DOHH2 (cell line): ENCODE measurements around the gene SPACA6.

Experiments used
- H3F3A ChIP-seq: fragments of 200-600 bp; sonication (generic), shearing (Covaris generic); 2 replicates; pipeline ENCODE4 v1.6.0; 2016; ENCODE audit warnings: antibody characterized with exemption, mild to moderate bottlenecking; ENCODE audit not compliant: control insufficient read depth, insufficient read depth
- H3K27ac ChIP-seq: fragments of 200-600 bp; sonication (generic); 2 replicates; pipeline ENCODE4 v1.5.1; 2014; ENCODE audit warnings: low read depth, mild to moderate bottlenecking, low read length, moderate library complexity
- H3K27me3 ChIP-seq: fragments of 200-600 bp; sonication (generic); 2 replicates; pipeline ENCODE4 v1.6.1; 2014; ENCODE audit warnings: mild to moderate bottlenecking, low read length, mixed read lengths; ENCODE audit not compliant: control insufficient read depth
- H3K36me3 ChIP-seq: fragments of 200-600 bp; sonication (generic); 2 replicates; pipeline ENCODE4 v1.6.1; 2014; ENCODE audit warnings: mild to moderate bottlenecking, low read length, moderate library complexity, mixed read lengths; ENCODE audit not compliant: control insufficient read depth
- H3K4me1 ChIP-seq: fragments of 200-600 bp; sonication (generic); 2 replicates; pipeline ENCODE4 v1.6.1; 2014; ENCODE audit warnings: mild to moderate bottlenecking, low read length, mixed read lengths; ENCODE audit not compliant: control insufficient read depth
- H3K4me2 ChIP-seq: fragments of 200-600 bp; sonication (generic); 2 replicates; pipeline ENCODE4 v1.6.0; 2014; ENCODE audit warnings: mild to moderate bottlenecking, low read length, moderate library complexity
- H3K4me3 ChIP-seq: fragments of 200-600 bp; sonication (generic); 2 replicates; pipeline ENCODE4 v1.5.1; 2014; ENCODE audit warnings: mild to moderate bottlenecking, low read length, mixed read lengths
- H3K79me2 ChIP-seq: fragments of 200-600 bp; sonication (generic); 2 replicates; pipeline ENCODE4 v1.6.1; 2014; ENCODE audit warnings: mild to moderate bottlenecking, low read length, mixed read lengths; ENCODE audit not compliant: control insufficient read depth
- H3K9me2 ChIP-seq: fragments of 200-600 bp; sonication (generic); replicated peaks from 2 replicates; pipeline ENCODE4 v1.6.1; 2014; ENCODE audit warnings: mild to moderate bottlenecking, low read length, mixed read lengths; ENCODE audit not compliant: control insufficient read depth
- H3K9me3 ChIP-seq: fragments of 200-600 bp; sonication (generic); 2 replicates; pipeline ENCODE4 v1.6.1; 2014; ENCODE audit warnings: antibody characterized with exemption, low read length, mixed read lengths; ENCODE audit not compliant: control insufficient read depth, insufficient read depth
- H4K20me1 ChIP-seq: fragments of 200-600 bp; sonication (generic); 2 replicates; pipeline ENCODE4 v1.6.0; 2014; ENCODE audit warnings: low read depth, mild to moderate bottlenecking, antibody characterized with exemption, low read length, moderate library complexity; ENCODE audit not compliant: control insufficient read depth, insufficient read depth
- CTCF ChIP-seq: fragments of 200-600 bp; sonication (generic); IDR thresholded peaks from one replicate; pipeline ENCODE4 v1.5.1; 2014; ENCODE audit warnings: antibody characterized with exemption, mild to moderate bottlenecking, low read depth, low read length; ENCODE audit not compliant: poor library complexity, severe bottlenecking
- EZH2phosphoT487 ChIP-seq: fragments of 200-600 bp; sonication (generic); IDR thresholded peaks from 2 replicates; pipeline ENCODE4 v1.6.1; 2017; ENCODE audit warnings: borderline replicate concordance, mild to moderate bottlenecking, antibody characterized with exemption, low read length, moderate library complexity, mixed read lengths

The SPACA6 gene

GRCh38 chr19:51654783-51655182, 38.3 kb upstream of the SPACA6 start:
- H3K79me2 ChIP-seq: no peaks in the 10 kb centered on the region
- no peaks in the 10 kb centered on the region for H3K36me3 ChIP-seq
- H3K9me2 ChIP-seq: no peaks in the 10 kb centered on the region
- no peaks in the 10 kb centered on the region for H3K9me3 ChIP-seq
- H3K4me2 ChIP-seq: no peak overlapping the region
- no peaks in the 10 kb centered on the region for H4K20me1 ChIP-seq
- 0 out of 2 replicates have a peak, but pooled peaks cover 3% of the 10 kb centered on the region for H3K27me3 ChIP-seq
- no peak for TF ChIP-seq EZH2phosphoT487
- TF ChIP-seq CTCF: no peak
- H3K27ac ChIP-seq: no peak overlapping the region
- H3K4me3 ChIP-seq: no peak overlapping the region
- H3F3A ChIP-seq: no peaks in the 10 kb centered on the region
- peaks cover 17% of the 10 kb centered on the region for H3K4me1 ChIP-seq

GRCh38 chr19:51660975-51661600, 32.0 kb upstream of the SPACA6 start:
- no peaks in the 10 kb centered on the region for H3K36me3 ChIP-seq
- H3K4me1 ChIP-seq: peaks cover 3% of the 10 kb centered on the region
- H3F3A ChIP-seq: no peaks in the 10 kb centered on the region
- H3K4me2 ChIP-seq: no peak overlapping the region
- no peaks in the 10 kb centered on the region for H3K79me2 ChIP-seq
- TF ChIP-seq CTCF (peak; percentile 44), EZH2phosphoT487 (no peak)
- H3K9me3 ChIP-seq: no peaks in the 10 kb centered on the region
- no peak overlapping the region for H3K27ac ChIP-seq
- H3K9me2 ChIP-seq: no peaks in the 10 kb centered on the region
- H4K20me1 ChIP-seq: no peaks in the 10 kb centered on the region
- no peak overlapping the region for H3K4me3 ChIP-seq
- H3K27me3 ChIP-seq: no peaks in the 10 kb centered on the region

GRCh38 chr19:51663650-51664049, 29.5 kb upstream of the SPACA6 start:
- no peaks in the 10 kb centered on the region for H3K4me1 ChIP-seq
- H3K9me2 ChIP-seq: no peaks in the 10 kb centered on the region
- no peaks in the 10 kb centered on the region for H3K79me2 ChIP-seq
- no peaks in the 10 kb centered on the region for H3K36me3 ChIP-seq
- H3K4me3 ChIP-seq: no peak overlapping the region
- no peaks in the 10 kb centered on the region for H3K27me3 ChIP-seq
- TF ChIP-seq EZH2phosphoT487: no peak
- no peak for TF ChIP-seq CTCF
- H3K27ac ChIP-seq: no peak overlapping the region
- H4K20me1 ChIP-seq: no peaks in the 10 kb centered on the region
- H3K4me2 ChIP-seq: no peak overlapping the region
- H3F3A ChIP-seq: no peaks in the 10 kb centered on the region
- no peaks in the 10 kb centered on the region for H3K9me3 ChIP-seq

- Histone ChIP-seq H3K9me3 (no peaks in the 10 kb centered on the region), H3K27me3 (no peaks in the 10 kb centered on the region), H3K9me2 (no peaks in the 10 kb centered on the region), H3K36me3 (no peaks in the 10 kb centered on the region), H3K4me1 (no peaks in the 10 kb centered on the region), H3K4me2 (no peak overlapping the region), H3K27ac (no peak overlapping the region), H4K20me1 (no peaks in the 10 kb centered on the region), H3K4me3 (no peak overlapping the region), H3F3A (no peaks in the 10 kb centered on the region), H3K79me2 (no peaks in the 10 kb centered on the region)
- no peak for TF ChIP-seq EZH2phosphoT487
- no peak for TF ChIP-seq CTCF
Observed at GRCh38 chr19:51664131-51664530, 29.0 kb upstream of the SPACA6 start.
